GM18867 (cell line): ENCODE measurements around the gene UBE2M.
"Not testable (repeated sequence)": the region's sequence is repeated elsewhere in the genome, so short reads cannot be mapped to it uniquely, and the experiment has no call there.

ENCODE experiments used
- ATAC-seq: cut with Tn5 transposase; IDR thresholded peaks from one replicate; pipeline ENCODE4 v1.9.1; 2021; ENCODE audit warnings: mild to moderate bottlenecking, moderate library complexity; ENCODE audit not compliant: unreplicated experiment

The UBE2M gene

GRCh38 chr19:58513694-58514563 lies 44.5 kb downstream of the UBE2M start:
- peak; percentile 67 for ATAC-seq

GRCh38 chr19:58513213-58513693 lies 45.2 kb downstream of the UBE2M start:
- peak; percentile 2 for ATAC-seq

- no peak for ATAC-seq
Measured at GRCh38 chr19:58511353-58512208, 46.8 kb downstream of the UBE2M start, which contains the start of gene SLC27A5. TSS of gene SLC27A5 (minus strand) at chr19:58511992. CDS start at chr19:58511955, 37 bp downstream.

- ATAC-seq, result no peak
Measured at GRCh38 chr19:58510084-58510862, 48.1 kb downstream of the UBE2M start.

GRCh38 chr19:58509731-58510083 lies 48.7 kb downstream of the UBE2M start:
- no peak for ATAC-seq

GRCh38 chr19:58507602-58508223 lies 50.7 kb downstream of the UBE2M start:
- not testable (repeated sequence) for ATAC-seq
